ENCODE results near the gene AZGP1. TPM values are rescaled to one million over a fixed set of nuclear protein-coding genes. Genes with fewer than 3 reads are reported as not detected.
A peak's percentile ranks its signal among the peaks of the same experiment; 100 is the strongest.

Gene AZGP1
- total and polyA plus RNA-seq, 2 of the 13 experiments (the other 11 are each of a cell fraction or from before 2014, with no cell fraction given): 93.8 to 229 TPM

- no peak for TF ChIP-seq CSRNP1 (CRISPR knock-in tag; IDR thresholded peaks at IDR 0.05)
- peak; percentile 69 for TF ChIP-seq ZNF687 (CRISPR knock-in tag; IDR thresholded peaks at IDR 0.05)
- TF ChIP-seq ZSCAN12 (CRISPR knock-in tag; IDR thresholded peaks at IDR 0.05): no peak
- no peak for TF ChIP-seq JUNB (CRISPR knock-in tag; IDR thresholded peaks at IDR 0.05; ENCODE audit: borderline replicate concordance)
- peak; percentile 52 for TF ChIP-seq XRCC5 (optimal IDR thresholded peaks at IDR 0.05; ENCODE audit: low read length)
- peak; percentile 62; the same call in 1 of the 2 replicates for TF ChIP-seq ZBTB3 (CRISPR knock-in tag; IDR thresholded peaks at IDR 0.05; ENCODE audit: borderline replicate concordance, low read depth)
- peak; percentile 79; the same call in 1 of the 2 replicates for TF ChIP-seq HBP1 (CRISPR knock-in tag; IDR thresholded peaks at IDR 0.05; ENCODE audit: low read depth)
- TF ChIP-seq ZNF607 (CRISPR knock-in tag; IDR thresholded peaks at IDR 0.05; ENCODE audit: borderline replicate concordance): no peak
- TF ChIP-seq SCMH1 (CRISPR knock-in tag; IDR thresholded peaks at IDR 0.05; ENCODE audit: borderline replicate concordance): no peak
- TF ChIP-seq KLF16 (CRISPR knock-in tag; IDR thresholded peaks at IDR 0.05): peak in 1 of 2 experiments; percentile 43; a peak in 1 of 4 replicates
- no peak for TF ChIP-seq MBNL3 (CRISPR knock-in tag; conservative IDR thresholded peaks at IDR 0.05)
- TF ChIP-seq ZFP41 (CRISPR knock-in tag; IDR thresholded peaks at IDR 0.05; ENCODE audit: borderline replicate concordance): no peak
- no peak for TF ChIP-seq REXO4 (CRISPR knock-in tag; IDR thresholded peaks at IDR 0.05; ENCODE audit: borderline replicate concordance)
- TF ChIP-seq NCOR1 (IDR thresholded peaks at IDR 0.05; ENCODE audit: borderline replicate concordance, low read length): peak; percentile 19; the same call in 1 of the 2 replicates
Observed at GRCh38 chr7:99975782-99976521, at the start of gene AZGP1 (continued).

All from HepG2 (cell line).